Endometrial microvascular endothelial cells (primary cell): ENCODE results near the gene AKIRIN2. TPM values are rescaled to one million over a fixed set of nuclear protein-coding genes. Genes with fewer than 3 reads are reported as not detected.

Experiments
- in situ Hi-C: cut with HindIII; loops from 2 replicates; pipeline ENCODE4 v1.10.0; 2017; ENCODE audit warnings: low sequenced_read_pairs, low pct_unique_long_range_greater_than_20kb; ENCODE audit errors: inconsistent ontology term
- total RNA-seq: library from RNA; depleted of rRNA; stranded (reverse); fragments of >200 nt; gene quantifications from one replicate; pipeline ENCODE4 v1.2.3, GENCODE V29; 2015; ENCODE audit errors: inconsistent ontology term

AKIRIN2 gene
- 23.5 TPM for total RNA-seq

DNA sequence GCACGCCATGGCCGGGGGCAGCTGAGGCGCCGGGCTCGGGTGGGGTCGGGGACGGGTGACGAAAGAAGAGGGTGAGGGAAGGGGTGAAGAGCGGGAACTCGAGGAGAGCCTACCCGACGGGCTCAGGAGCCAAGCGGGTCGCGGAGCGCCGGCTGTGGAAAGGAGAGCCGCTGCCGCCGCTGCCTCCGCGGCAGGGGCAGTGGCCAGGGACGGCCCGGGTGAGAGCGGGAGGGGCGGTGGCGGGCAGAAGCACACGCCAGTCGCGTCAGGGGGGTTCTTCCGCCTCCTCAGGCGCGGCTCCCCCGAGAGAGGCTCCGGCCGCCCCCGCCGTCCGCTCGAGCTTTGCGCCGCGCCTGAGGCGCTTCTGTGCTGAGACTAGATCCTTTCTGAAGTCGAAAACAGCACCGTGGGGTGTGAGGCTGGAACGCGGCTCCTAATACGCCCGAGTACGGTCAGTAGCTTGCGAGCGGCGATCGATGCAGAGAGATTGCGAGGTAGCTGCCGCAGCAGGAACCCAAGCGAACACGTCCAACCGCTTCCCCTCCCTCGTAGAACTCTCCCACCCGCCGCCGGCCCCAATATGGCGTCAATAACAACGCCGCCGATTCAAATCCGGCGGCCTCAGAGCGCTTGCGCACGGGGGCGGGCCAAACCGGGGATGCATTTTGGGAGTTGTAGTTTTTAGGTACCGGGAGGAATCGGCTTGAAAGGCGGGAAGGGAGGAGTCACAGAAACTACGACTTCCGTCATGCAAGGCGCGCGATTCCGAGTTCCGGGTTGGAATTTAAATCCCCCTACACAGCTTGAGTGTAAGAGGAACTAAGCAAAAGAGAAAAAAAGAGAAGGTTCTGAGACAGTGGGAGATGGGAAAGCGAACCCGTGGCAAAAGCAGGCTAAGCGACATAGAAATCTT, at the start of gene AKIRIN2:
Gene AKIRIN2 (minus strand): TSS at position 558 of the 913 bp plus-strand sequence. CDS start 549 bp downstream, at position 9.
- in situ Hi-C loops: no loop called here

DNA sequence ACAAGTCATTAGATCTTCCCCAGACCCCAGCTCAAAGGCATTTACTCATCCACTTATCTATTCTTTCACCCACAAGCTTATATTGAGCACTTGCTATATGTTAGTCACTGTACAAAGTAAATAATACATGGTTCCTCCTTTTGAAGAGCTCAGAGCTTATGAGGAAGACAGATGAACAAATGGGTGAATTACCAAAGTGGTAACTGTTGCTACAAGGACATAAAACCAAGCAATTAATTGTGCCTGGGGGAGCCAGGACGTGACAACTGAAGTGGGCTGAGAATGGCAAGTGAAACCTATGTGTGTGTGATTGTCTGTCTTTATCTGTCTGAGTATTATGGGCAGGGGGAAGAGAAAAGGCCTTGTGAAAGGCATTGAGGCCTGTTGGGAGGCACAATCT, 45.6 kb upstream of the AKIRIN2 start:
- in situ Hi-C loops: no loop called here

GRCh38 chr6:87745966-87746721, 44.1 kb upstream of the AKIRIN2 start:
- in situ Hi-C loops: no loop called here

DNA sequence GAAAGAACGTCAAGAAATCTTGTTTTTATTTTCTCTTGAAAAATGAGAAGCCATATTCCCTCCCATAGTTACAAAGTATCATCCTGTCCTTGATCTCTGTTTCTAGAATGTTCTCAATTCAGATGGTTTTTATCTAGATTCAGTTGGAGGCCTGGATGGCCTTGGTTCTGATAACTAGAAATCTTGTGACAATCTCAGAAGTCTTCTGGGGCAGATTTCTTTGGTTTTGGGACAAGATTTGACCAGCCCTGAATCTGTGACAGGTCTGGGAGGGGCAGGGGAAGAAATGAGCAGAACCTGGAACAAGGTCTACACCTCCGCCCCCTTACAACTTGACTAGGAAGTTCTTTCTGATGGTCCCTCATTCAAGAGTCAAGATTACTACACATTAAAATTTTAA, 41.4 kb upstream of the AKIRIN2 start:
- in situ Hi-C loops: no loop called here

DNA sequence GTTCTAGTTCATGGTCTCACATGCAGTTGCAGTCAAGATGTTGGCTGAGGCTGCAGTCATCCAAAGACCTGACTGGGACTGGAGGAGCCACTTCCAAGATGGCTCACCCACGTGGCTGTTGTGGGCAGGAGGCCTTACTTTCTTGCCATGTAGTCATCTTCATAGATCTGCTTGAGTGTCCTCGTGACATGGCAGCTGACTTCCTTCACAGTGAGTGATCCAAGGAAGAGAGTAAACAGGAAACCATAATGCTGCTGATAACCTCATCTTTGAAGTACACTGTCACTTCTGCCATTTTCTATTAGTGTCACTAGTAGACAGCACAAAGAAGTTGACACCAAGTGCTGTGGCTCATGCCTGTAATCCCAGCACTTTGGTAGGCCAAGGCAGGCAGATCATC, 40.1 kb upstream of the AKIRIN2 start:
- in situ Hi-C loops: no loop called here

- in situ Hi-C loops: no loop called here
Observed at GRCh38 chr6:87741001-87741650, 39.1 kb upstream of the AKIRIN2 start.

- in situ Hi-C loops: no loop called here
Observed at GRCh38 chr6:87738744-87739143, 36.7 kb upstream of the AKIRIN2 start.

DNA sequence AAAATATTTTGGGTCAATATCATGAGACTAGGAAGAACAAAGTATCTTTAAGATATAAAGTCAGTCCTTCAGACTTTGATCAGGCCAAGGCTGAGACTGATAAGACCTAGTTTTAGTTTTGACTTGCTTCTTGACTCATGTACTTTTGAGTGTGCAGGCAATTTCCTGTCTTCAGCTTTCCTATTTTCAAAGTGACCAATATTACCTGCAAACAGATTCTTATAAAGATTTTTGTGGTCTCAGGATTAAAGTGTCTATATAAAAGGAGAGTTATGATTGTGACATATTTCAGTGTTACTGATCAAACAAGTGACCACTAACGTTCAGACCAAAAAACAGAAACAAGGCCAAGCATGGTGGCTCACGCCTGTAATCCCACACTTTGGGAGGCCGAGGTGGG, 36.0 kb upstream of the AKIRIN2 start:
- in situ Hi-C loops: no loop called here

- in situ Hi-C loops: no loop called here
Observed at GRCh38 chr6:87736809-87737540, 34.9 kb upstream of the AKIRIN2 start.

DNA sequence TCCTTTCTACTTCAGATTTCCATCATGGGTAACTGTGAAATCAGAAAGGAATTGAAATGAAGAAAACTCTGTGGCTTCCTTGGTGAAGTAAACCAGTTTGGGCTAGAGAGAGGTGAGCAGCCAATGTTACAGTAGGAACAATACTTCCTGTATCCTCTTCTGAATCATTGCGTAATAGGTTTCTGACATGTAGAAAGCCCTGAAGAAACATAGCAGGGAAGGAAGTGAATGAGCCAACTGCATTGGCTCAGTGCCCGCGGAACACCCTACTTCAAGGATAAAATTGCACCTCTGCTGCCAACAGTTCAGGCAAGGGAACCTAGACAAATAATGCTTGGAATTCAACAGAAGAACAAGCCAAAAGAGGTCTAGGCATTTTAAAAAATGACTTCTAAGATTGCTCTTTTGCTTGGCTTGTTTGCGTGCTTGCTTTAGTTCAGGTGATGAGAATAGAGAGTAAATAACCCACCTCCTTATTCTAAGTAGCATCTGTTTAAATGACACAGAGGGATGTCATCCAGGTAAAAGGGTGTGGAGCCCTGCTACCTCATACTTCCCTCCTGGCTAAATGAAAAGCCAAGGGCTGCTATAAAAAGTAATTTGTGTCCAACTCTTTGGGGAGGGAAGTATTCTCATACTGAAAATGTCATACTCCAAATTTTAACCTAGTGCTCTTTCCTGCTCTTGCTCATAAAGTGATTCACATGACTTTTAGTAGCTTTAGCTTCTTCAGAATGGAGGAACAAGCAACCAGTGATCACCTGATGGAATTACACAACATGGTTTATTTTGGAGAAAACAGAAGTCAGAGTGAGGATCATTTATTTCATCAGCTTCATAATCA, 30.0 kb upstream of the AKIRIN2 start:
- in situ Hi-C loops: no loop called here

GRCh38 chr6:87731080-87731479, 29.0 kb upstream of the AKIRIN2 start:
- in situ Hi-C loops: no loop called here

GRCh38 chr6:87729965-87730719, 28.1 kb upstream of the AKIRIN2 start:
- in situ Hi-C loops: no loop called here

DNA sequence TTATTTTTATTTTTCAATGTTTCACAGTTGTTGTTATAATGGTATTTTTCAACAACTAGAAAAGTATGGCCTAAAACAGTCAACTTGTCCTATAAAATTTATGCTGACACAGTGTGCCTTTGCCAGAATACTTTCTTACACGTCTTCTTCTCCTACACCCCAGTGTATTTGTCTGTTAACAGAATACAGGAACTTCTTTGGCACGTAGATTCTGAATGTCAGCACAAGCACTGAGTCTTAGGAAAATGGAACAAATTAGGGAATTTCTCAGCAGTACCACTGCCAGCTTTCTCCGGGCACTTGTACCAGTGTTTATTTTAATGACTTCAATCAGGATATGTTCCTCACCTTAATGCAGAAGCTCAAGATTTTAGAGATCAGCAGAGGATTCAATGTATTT, 26.7 kb upstream of the AKIRIN2 start:
- in situ Hi-C loops: no loop called here

- in situ Hi-C loops: no loop called here
Observed at GRCh38 chr6:87724983-87725811, 23.2 kb upstream of the AKIRIN2 start.

- in situ Hi-C loops: no loop called here
Observed at GRCh38 chr6:87723170-87724078, 21.4 kb upstream of the AKIRIN2 start.
